NCI-H774 (cell line): ENCODE data around the gene CCSER2.

ENCODE experiments used
- DNase-seq: peaks from one replicate; lab custom pipeline; 2025; lab: John Stamatoyannopoulos, UW

Gene CCSER2

DNA sequence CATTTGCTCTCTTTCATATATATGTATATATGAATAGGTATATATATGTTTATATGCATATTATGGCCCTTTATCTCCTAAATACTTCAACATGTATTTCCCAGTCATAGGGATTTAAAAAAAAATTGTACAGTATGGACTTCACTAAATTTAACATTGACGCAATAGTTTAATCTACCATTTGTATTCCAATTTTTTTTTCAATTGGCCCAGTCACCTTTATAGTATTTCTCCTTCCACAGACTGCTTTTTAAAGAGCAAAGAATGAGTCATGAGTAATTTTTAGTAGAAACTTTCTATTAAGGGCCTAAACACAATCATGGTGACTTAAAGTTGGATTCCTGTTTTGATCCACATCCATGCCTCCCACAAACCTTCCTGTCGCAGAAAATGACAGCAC lies 20.5 kb downstream of the CCSER2 start:
- no peak for DNase-seq

- DNase-seq, result no peak
These were observed 24.0 kb downstream of the CCSER2 start for GRCh38 chr10:84352251-84352842.

DNA sequence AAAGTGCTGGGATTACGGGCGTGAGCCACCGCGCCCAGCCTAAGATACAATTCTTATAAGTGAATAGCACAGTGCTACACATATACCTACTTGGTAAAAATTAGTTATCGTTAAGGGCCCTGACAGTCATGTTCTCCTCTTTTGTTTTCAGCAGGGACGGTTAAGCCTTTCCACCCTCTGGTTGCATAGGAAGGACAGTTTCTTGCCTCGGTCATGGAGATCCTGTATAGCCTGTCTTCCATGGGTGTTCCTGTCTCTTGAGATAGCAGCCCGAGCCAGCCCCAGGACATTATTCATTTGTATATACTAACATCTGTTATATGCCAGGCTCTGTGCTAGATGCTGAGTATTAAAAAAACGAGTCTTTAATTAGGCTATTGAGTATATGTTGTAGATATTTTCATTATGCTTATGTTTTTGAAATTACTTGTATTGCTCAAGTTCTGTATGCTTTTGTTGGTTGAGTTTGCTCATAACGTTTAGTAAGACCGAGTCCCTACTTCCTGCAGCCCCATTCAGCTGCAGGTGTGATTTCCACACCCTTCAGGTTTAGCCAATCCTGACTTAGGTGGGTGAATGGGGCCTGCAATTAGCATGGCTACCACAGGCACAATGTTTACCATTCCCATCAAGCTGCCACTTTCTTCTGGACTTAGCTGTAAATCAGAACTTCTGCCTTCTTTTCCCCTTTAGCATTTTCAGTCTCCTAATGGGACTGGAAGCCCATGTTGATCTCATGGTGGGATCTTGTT lies 24.8 kb downstream of the CCSER2 start:
- DNase-seq, result no peak

- no peak for DNase-seq
These were observed 26.2 kb downstream of the CCSER2 start for GRCh38 chr10:84354623-84355022.

GRCh38 chr10:84355106-84355505 lies 26.7 kb downstream of the CCSER2 start:
- no peak for DNase-seq

- no peak for DNase-seq
These were observed 28.5 kb downstream of the CCSER2 start for GRCh38 chr10:84356928-84357327.

DNA sequence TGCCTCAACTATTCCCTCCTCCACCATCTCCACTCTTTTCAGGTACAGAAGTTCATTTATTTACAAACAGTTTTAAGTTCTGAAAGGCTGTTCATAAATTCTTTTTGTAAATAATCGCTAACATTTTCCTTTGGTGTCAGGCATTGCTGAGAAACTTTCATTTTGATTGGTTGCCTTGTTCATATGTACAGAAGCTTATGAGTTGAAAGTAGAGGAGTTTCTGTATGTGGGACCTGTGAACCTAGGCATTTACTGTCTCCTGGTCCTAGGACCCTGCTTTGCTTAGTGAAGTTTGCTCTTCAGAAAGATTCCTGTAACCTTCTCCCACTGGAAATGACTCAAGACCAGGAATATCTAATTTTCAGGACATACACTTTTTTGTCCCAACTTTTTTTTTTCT lies 30.4 kb downstream of the CCSER2 start:
- no peak for DNase-seq

DNA sequence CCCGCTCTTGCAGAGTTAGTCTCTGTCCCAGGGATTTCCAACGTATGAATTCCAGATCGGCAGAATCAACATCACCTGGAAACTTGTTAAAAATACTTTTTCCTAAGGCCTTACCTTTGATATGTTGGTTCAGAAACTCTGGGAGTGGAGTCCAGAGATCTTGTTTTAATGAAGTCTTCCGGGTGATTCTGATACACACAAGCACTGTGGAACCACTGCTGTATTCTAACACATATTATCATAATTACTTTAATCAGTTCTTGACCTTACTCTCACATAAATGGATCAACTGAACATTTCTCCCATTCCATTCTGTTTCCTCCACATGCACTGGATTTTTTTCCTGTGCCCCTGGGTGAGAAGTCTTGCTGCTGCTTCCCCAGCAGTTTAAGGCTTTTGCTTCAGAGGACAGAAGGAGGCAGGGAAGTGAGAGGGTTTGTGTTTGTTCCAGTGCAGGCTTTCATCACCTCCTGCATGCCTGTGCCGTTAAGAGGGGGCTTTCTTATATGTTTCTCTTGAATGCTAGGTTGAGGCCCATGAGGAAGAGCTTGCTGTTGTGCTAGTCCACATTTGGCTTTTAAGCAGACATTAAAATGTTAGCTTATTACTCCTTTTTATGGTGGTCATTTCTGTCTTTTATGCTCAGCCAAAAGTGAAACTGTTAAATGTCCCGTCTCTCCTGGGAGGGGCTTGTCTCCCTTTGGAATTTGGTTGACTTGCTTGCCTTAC lies 32.4 kb downstream of the CCSER2 start:
- DNase-seq, result no peak

DNA sequence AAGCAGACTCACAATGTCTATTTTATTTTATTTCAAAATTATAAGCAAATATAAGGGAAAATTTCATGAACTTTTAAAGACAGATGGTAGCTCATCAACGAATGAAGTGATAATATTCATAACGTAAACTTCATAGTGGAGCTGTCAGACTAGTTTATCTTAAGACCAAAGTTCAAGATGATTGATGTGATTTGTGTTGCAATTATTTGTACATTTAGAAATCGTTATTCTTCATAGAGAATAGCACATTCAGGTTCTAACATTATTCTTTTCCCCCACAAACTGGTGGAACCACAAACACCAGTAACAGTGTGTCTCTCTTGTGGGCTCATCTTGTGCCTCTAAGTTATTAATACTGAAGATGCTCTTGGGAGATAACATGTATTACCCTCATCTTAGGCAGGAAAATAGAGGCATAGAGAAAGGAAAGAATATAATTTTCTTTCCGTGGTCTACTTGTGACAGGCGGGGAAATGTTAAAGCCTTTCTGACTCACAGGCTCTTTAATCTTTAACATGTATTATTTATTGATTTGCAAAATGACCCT lies 37.0 kb downstream of the CCSER2 start:
- DNase-seq, result no peak

DNA sequence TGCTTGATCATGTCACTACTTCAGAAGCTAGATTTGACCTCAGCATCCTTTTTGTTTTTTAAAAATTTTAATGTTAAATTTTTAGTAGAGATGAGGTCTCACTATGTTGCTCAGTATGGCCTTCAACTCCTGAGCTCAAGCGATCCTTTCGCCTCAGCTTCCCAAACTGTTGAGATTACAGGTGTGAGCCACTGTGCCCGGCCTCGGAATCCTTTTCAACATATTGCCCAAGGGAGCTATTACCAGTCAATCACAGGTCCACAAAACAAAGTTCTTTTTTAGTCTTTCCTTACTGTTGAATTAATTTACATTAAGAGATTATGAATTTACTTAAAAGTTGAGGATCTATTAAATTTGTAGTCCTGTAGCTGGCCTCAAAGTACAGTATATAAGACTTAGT lies 37.7 kb downstream of the CCSER2 start:
- DNase-seq, result no peak

DNA sequence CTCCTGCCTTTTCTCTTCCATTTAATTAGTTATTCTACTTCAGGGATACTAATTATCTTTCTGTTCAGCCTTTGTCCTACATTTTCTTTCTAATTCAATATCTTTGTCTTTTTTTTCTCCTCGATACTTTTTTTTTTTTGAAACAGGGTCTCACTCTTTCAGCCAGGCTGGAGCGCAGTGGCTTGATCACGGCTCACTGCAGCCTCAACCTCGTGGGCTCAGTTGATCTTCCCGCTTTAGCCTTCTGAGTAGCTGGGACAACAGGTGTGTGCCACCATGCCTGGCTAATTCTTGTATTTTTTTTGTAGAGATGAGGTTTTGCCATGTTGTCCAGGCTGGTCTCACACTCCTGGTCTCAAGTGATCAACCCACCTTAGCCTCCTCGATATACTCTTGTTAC lies 38.9 kb downstream of the CCSER2 start:
- no peak for DNase-seq

- DNase-seq, result no peak
These were observed 40.4 kb downstream of the CCSER2 start for GRCh38 chr10:84368828-84369227.

DNA sequence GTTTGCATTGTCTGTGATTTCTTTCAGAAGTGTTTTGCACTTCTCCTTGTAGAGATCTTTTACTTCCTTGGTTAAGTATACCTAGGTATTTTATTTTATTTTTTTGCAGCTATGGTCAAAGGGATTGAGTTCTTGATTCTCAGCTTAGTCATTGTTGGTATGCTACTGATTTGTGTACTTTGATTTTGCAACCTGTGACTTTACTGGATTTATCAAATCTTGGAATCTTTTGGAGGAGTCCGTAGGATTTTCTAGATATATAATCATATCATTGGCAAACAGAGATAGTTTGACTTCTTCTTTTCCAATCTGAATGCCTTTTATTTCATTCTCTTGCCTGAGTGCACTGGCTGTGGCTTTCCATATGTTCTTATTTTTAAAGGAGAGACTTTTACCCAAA lies 41.9 kb downstream of the CCSER2 start:
- no peak for DNase-seq

GRCh38 chr10:84371944-84372343 lies 43.6 kb downstream of the CCSER2 start:
- DNase-seq, result no peak

DNA sequence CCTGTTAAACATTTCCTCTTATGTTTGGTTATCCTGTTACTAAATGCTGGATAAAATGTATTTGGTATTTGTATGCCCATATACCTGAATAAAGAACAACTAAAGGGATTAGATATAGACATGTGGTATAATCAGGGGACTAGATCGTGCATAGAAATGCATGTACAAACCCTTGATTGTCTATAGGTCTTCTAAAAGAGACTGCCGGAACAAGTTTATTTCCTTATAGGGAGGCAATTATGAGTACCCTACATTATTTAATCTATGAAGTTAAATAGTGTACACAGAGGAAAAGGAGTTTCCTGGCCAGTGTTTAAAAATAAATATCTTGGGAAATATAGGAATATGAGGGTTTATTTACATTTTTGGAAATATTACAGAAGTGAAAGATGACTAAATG lies 44.6 kb downstream of the CCSER2 start:
- no peak for DNase-seq

GRCh38 chr10:84374455-84374854 lies 46.1 kb downstream of the CCSER2 start:
- DNase-seq, result no peak

GRCh38 chr10:84375011-84375410 lies 46.6 kb downstream of the CCSER2 start:
- no peak for DNase-seq

DNA sequence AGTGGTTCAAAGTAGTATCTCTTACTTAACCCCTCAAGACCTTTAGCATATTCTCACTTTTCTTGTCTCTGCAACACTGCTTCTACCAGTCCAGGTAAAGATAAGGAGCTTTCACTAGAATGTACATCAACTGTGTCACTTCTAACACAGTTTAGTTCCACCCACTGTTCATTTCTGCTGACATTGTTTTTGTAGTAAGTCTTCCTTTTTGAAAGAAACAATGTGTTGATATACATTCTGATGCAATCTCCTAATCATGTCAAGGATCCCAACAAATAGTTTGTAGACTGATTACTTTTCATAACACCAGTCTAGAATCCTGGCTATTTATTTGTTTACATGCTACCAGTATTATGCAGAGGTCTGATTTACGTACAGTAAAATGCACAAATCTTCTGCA lies 47.5 kb downstream of the CCSER2 start:
- DNase-seq, result no peak

GRCh38 chr10:84388148-84388547 lies 59.8 kb downstream of the CCSER2 start:
- no peak for DNase-seq

- no peak for DNase-seq
These were observed 62.0 kb downstream of the CCSER2 start for GRCh38 chr10:84390364-84390763.

GRCh38 chr10:84391326-84391725 lies 62.9 kb downstream of the CCSER2 start:
- no peak for DNase-seq

DNA sequence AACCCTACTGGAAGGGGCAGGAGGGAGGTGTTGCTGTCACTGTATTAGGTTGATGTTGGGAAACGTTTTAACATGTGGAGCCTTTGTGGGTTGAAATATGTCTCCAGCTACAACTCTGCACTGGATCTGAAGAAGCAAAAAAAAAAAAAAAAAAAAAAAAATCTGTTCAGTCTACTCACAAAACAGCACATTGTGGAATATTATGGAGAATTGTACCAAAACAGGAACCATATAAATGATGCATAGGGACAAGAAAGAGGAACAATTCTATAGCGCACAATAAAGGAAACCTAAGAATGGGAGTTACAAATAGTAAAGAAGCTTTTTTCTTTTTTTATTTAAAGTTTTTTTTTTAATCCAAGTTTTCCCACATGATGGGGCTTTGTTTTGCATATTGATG lies 63.8 kb downstream of the CCSER2 start:
- DNase-seq, result no peak

DNA sequence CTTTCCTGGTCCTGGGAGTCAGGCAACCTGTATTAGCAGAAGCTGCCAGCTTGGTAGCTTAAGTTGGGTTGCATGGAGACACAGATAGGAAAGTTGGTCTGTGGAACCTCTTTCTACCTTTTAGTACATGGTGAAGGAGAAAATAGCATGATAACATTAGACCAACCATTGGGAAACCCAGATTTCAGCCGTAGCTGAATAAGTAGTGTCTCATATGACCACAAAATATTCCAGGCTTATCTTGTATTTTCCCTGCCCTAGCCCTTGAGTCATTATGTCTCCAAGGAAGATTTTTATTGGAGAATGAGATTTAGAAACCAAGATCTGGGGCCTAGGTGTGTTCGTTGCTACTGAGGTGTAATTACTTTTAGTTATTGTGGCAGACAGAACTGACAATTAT lies 67.2 kb downstream of the CCSER2 start:
- no peak for DNase-seq
